Progenitor cell of endocrine pancreas (in vitro differentiated cells): Measurements from ENCODE around the gene ANO3. TPM values are rescaled to one million over a fixed set of nuclear protein-coding genes. Genes with fewer than 3 reads are reported as not detected.

Experiments used
- DNase-seq: peaks from one replicate; pipeline ENCODE4 v3.0.0; 2021; ENCODE audit warnings: low spot score; ENCODE audit not compliant: unreplicated experiment
- H3K27ac Mint-ChIP-seq: 2 replicates; pipeline ENCODE4 v1.8.0; 2021; ENCODE audit warnings: mild to moderate bottlenecking, moderate library complexity, mixed read lengths
- H3K27me3 Mint-ChIP-seq: 2 replicates; pipeline ENCODE4 v1.8.0; 2021; ENCODE audit warnings: mixed read lengths
- H3K36me3 Mint-ChIP-seq: 2 replicates; pipeline ENCODE4 v1.8.0; 2022; ENCODE audit warnings: mixed read lengths; ENCODE audit not compliant: insufficient read depth
- H3K4me1 Mint-ChIP-seq: 2 replicates; pipeline ENCODE4 v1.8.0; 2021; ENCODE audit warnings: low read depth, mixed read lengths
- H3K4me3 Mint-ChIP-seq: 2 replicates; pipeline ENCODE4 v1.8.0; 2021; ENCODE audit warnings: low read depth, mild to moderate bottlenecking, moderate library complexity, mixed read lengths
- H3K9me3 Mint-ChIP-seq: 2 replicates; pipeline ENCODE4 v1.8.0; 2021; ENCODE audit warnings: low read depth, mixed read lengths
- CTCF ChIP-seq: fragments of 200-600 bp; sonication (generic); IDR thresholded peaks from one replicate; pipeline ENCODE4 v1.5.0; 2021; ENCODE audit warnings: antibody characterized with exemption, mild to moderate bottlenecking; ENCODE audit not compliant: unreplicated experiment
- total RNA-seq: library from RNA; stranded (reverse); gene quantifications from 2 replicates; pipeline ENCODE4 v1.2.1, GENCODE V29; 2021

The ANO3 gene
- total RNA-seq, 1 donor from 2014 or later, result 0.53 TPM

GRCh38 chr11:26676641-26677040 lies 344.7 kb downstream of the ANO3 start:
- DNase-seq, result no peak
- no peak overlapping the region for H3K27ac Mint-ChIP-seq
- H3K27me3 Mint-ChIP-seq, result no peaks in the 10 kb centered on the region
- H3K4me3 Mint-ChIP-seq, result no peak overlapping the region
- no peaks in the 10 kb centered on the region for H3K36me3 Mint-ChIP-seq
- H3K4me1 Mint-ChIP-seq, result peaks cover 2% of the 10 kb centered on the region
- H3K9me3 Mint-ChIP-seq, result no peaks in the 10 kb centered on the region
- TF ChIP-seq CTCF, result no peak

DNA sequence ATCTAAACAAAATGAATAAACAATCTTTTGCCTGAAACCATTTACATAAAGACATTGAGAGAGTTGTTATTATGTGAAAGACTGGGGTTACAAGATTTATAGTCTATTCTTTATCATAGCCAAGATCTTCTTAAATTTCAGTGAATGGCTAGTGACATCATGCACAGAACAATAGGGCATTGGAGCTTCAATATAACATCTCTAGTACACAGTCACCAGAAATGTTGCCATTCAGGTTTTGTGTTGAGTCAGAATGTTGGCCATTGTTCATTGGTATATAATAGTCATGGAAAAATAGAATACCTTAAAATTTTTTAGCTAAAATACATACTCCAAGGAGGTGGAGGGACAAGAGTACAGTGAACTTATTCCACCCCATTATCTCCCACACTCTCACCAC lies 345.6 kb downstream of the ANO3 start:
- Mint-ChIP-seq H3K36me3 (no peaks in the 10 kb centered on the region), H3K4me1 (no peaks in the 10 kb centered on the region), H3K4me3 (no peak overlapping the region), H3K27ac (no peak overlapping the region), H3K9me3 (no peaks in the 10 kb centered on the region), H3K27me3 (no peaks in the 10 kb centered on the region)
- DNase-seq, result no peak
- no peak for TF ChIP-seq CTCF

DNA sequence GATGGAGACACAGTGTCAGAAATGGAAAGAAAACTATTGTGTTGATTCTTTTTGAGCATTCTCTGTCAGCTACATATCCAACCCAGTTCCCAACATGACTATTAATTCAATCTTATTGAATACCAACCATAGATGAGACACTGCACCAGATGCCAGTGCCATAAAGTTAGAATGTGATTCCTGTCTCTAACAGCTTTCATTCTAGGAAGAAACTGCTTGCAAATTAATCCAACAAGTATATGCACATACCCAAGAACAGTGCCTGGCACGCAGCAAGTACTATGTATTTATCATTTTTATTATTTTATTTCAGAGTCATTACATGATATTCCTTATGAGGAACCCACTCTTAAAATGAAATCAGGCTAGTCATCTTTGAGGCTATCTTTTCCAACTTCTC lies 355.4 kb downstream of the ANO3 start:
- no peaks in the 10 kb centered on the region for H3K27me3 Mint-ChIP-seq
- H3K27ac Mint-ChIP-seq, result no peak overlapping the region
- TF ChIP-seq CTCF, result no peak
- no peaks in the 10 kb centered on the region for H3K9me3 Mint-ChIP-seq
- no peak for DNase-seq
- H3K4me3 Mint-ChIP-seq, result no peak overlapping the region
- H3K4me1 Mint-ChIP-seq, result no peaks in the 10 kb centered on the region
- H3K36me3 Mint-ChIP-seq, result no peaks in the 10 kb centered on the region

GRCh38 chr11:26688701-26689100 lies 356.8 kb downstream of the ANO3 start:
- H3K27me3 Mint-ChIP-seq, result no peaks in the 10 kb centered on the region
- TF ChIP-seq CTCF, result no peak
- DNase-seq, result no peak
- H3K4me3 Mint-ChIP-seq, result no peak overlapping the region
- H3K36me3 Mint-ChIP-seq, result no peaks in the 10 kb centered on the region
- no peaks in the 10 kb centered on the region for H3K4me1 Mint-ChIP-seq
- no peaks in the 10 kb centered on the region for H3K9me3 Mint-ChIP-seq
- H3K27ac Mint-ChIP-seq, result no peak overlapping the region

- Mint-ChIP-seq H3K36me3 (peaks cover 2% of the 10 kb centered on the region), H3K27ac (no peak overlapping the region), H3K4me3 (no peak overlapping the region), H3K27me3 (no peaks in the 10 kb centered on the region), H3K9me3 (peaks cover 3% of the 10 kb centered on the region), H3K4me1 (no peaks in the 10 kb centered on the region)
- DNase-seq, result no peak
- TF ChIP-seq CTCF, result no peak
Observed at GRCh38 chr11:26696330-26696729, 364.4 kb downstream of the ANO3 start.
